Tongue (tissue), 2 donors: Measurements from ENCODE around the gene SYDE2. TPM values are rescaled to one million over a fixed set of nuclear protein-coding genes. Genes with fewer than 3 reads are reported as not detected.
"Not testable (repeated sequence)": the region's sequence is repeated elsewhere in the genome, so short reads cannot be mapped to it uniquely, and the experiment has no call there.

Source experiments
- DNase-seq: peaks from one replicate; pipeline ENCODE4 v3.0.0-alpha.2; 2015
- total RNA-seq: library from RNA; depleted of rRNA; stranded (reverse); fragments of >200 nt; gene quantifications from one replicate; pipeline ENCODE4 v1.2.3, GENCODE V29; 2014

The SYDE2 gene
- total RNA-seq, 1 donor from 2014 or later = 18.4 TPM

GRCh38 chr1:85166351-85166750, 34.5 kb downstream of the SYDE2 start:
- no peak for DNase-seq

- DNase-seq = no peak
These were observed 41.9 kb downstream of the SYDE2 start for GRCh38 chr1:85158910-85159309.

GRCh38 chr1:85157436-85157835, 43.4 kb downstream of the SYDE2 start:
- no peak for DNase-seq

- DNase-seq = no peak
These were observed 47.5 kb downstream of the SYDE2 start for GRCh38 chr1:85153149-85153891.

- DNase-seq = no peak
These were observed 49.4 kb downstream of the SYDE2 start for GRCh38 chr1:85151446-85151845.

GRCh38 chr1:85149805-85150204, 51.0 kb downstream of the SYDE2 start:
- no peak for DNase-seq

GRCh38 chr1:85148524-85149250, 52.1 kb downstream of the SYDE2 start:
- DNase-seq = no peak

GRCh38 chr1:85146972-85147359, 53.9 kb downstream of the SYDE2 start:
- no peak for DNase-seq

GRCh38 chr1:85146298-85146971, 54.4 kb downstream of the SYDE2 start:
- DNase-seq = not testable (repeated sequence)

GRCh38 chr1:85144351-85144750, 56.5 kb downstream of the SYDE2 start:
- DNase-seq = no peak

GRCh38 chr1:85142753-85143152, 58.1 kb downstream of the SYDE2 start:
- no peak for DNase-seq

- not testable (repeated sequence) for DNase-seq
These were observed 62.4 kb downstream of the SYDE2 start for GRCh38 chr1:85138439-85138838.

- DNase-seq = no peak
These were observed 63.2 kb downstream of the SYDE2 start for GRCh38 chr1:85137660-85138059.

- DNase-seq = no peak
These were observed 65.4 kb downstream of the SYDE2 start for GRCh38 chr1:85135392-85135798.

- no peak for DNase-seq
These were observed 66.0 kb downstream of the SYDE2 start for GRCh38 chr1:85134583-85135391.

- DNase-seq = no peak
These were observed 67.2 kb downstream of the SYDE2 start for GRCh38 chr1:85133565-85134159.

GRCh38 chr1:85132078-85132720, 68.6 kb downstream of the SYDE2 start:
- DNase-seq = no peak

GRCh38 chr1:85128316-85128715, 72.5 kb downstream of the SYDE2 start:
- peak; percentile 24 for DNase-seq

GRCh38 chr1:85125891-85126290, 74.9 kb downstream of the SYDE2 start:
- peak; percentile 57 for DNase-seq

GRCh38 chr1:85124091-85124490, 76.7 kb downstream of the SYDE2 start:
- DNase-seq = no peak

- no peak for DNase-seq
These were observed 78.6 kb downstream of the SYDE2 start for GRCh38 chr1:85122169-85122568.
